Measurements from ENCODE around the gene RBM20. TPM values are rescaled to one million over a fixed set of nuclear protein-coding genes. Genes with fewer than 3 reads are reported as not detected.

RBM20 gene
- total and polyA plus RNA-seq, 10 of the 15 experiments (the other 5 are each of a cell fraction or from before 2014, with no cell fraction given), result 0.04 to 0.26 (median 0.15) TPM

- TF ChIP-seq USF2 (IDR thresholded peaks at IDR 0.05; ENCODE audit: borderline replicate concordance, low read depth, low read length), result no peak
- no peak for TF ChIP-seq TCF7 (IDR thresholded peaks at IDR 0.05; ENCODE audit: borderline replicate concordance)
- peak; percentile 50; the same call in 1 of the 2 replicates for TF ChIP-seq NFIC (IDR thresholded peaks at IDR 0.05; ENCODE audit: low read depth, low read length)
- no peak for TF ChIP-seq EZH2 (IDR thresholded peaks at IDR 0.05; ENCODE audit: borderline replicate concordance, control insufficient read depth, low read depth, low read length)
- no peak for TF ChIP-seq POU2F2 (IDR thresholded peaks at IDR 0.05; ENCODE audit: borderline replicate concordance, low read depth, low read length)
- no peak for TF ChIP-seq PKNOX1 (IDR thresholded peaks at IDR 0.05)
- no peak for TF ChIP-seq SMAD5 (IDR thresholded peaks at IDR 0.05; ENCODE audit: low read depth)
- TF ChIP-seq ZSCAN29 (IDR thresholded peaks at IDR 0.05), result no peak
- TF ChIP-seq EED (IDR thresholded peaks at IDR 0.05; ENCODE audit: low read depth), result peak; percentile 20; the same call in 1 of the 2 replicates
Observed at GRCh38 chr10:110754375-110755105, 110.4 kb downstream of the RBM20 start (continued).

- WGBS (ENCODE audit: insufficient coverage, insufficient replicate concordance, low lambda C conversion rate, missing lambda C conversion rate), result 60% methylated on average over 6 of the region's 6 CpGs
- no peak overlapping the region for H2AFZ ChIP-seq (ENCODE audit: control insufficient read depth, low read depth, low read length)
- ChIA-PET SMC1A (ENCODE audit: uncharacterized antibody, unreplicated experiment) (interaction anchor here (1.3 to 2.9 kb wide), 6 partner anchors 9 to 47 kb away, joined by 3 to 8 read pairs (median 4); no protein-coding TSS in a partner anchor), RAD21 (ENCODE audit: unreplicated experiment) (interaction anchor here (2.2 to 4.0 kb wide), 2 partner anchors 18 to 47 kb away, joined by 9 to 12 read pairs; no protein-coding TSS in a partner anchor), POLR2A (interaction anchor here (1.1 to 1.4 kb wide), 2 partner anchors 10 to 34 kb away, joined by 3 to 4 read pairs; no protein-coding TSS in a partner anchor), CTCF (interaction anchor here (0.7 to 2.1 kb wide), 5 partner anchors 10 to 363 kb away, joined by 3 to 9 read pairs (median 3); no protein-coding TSS in a partner anchor)
- H3K9ac ChIP-seq (ENCODE audit: control insufficient read depth, insufficient read depth, low read length), result no peak overlapping the region
- peaks cover 5% of the 10 kb centered on the region for H3K9me3 ChIP-seq (replicated peaks; ENCODE audit: control insufficient read depth, insufficient read depth, low read length)
- H3K4me3 ChIP-seq, result no peak overlapping the region
- in situ Hi-C loops (cut with MboI) (no loop called here), intact Hi-C loops (cut with micrococcal nuclease; ENCODE audit: unreplicated experiment) (no loop called here)
- H3K4me2 ChIP-seq (ENCODE audit: control insufficient read depth, insufficient read depth), result no peak overlapping the region
- DNase-seq (ENCODE audit: low read depth, low spot score), result no peak
- FAIRE-seq, result no peak
- no TSS peak for BruUV-seq (replicated peaks)
- H3K4me1 ChIP-seq (ENCODE audit: control insufficient read depth, insufficient read depth, low read length), result peaks cover 14% of the 10 kb centered on the region
- no peaks in the 10 kb centered on the region for H3K27me3 ChIP-seq (replicated peaks in 1 of 2; ENCODE audit: control insufficient read depth in 2 of 2, insufficient read depth in 2 of 2, low read length in 1 of 2)
- no peak for ATAC-seq
- H3K79me2 ChIP-seq (ENCODE audit: control insufficient read depth, insufficient read depth, low read length), result no peaks in the 10 kb centered on the region
- H3K36me3 ChIP-seq (ENCODE audit: control insufficient read depth in 2 of 2, insufficient read depth in 2 of 2, low read length in 1 of 2), result no peaks in the 10 kb centered on the region
- no peaks in the 10 kb centered on the region for H4K20me1 ChIP-seq (ENCODE audit: control insufficient read depth, insufficient read depth)
- H3K27ac ChIP-seq (ENCODE audit: control insufficient read depth, insufficient read depth), result no peak overlapping the region
- TF ChIP-seq ZNF217 (IDR thresholded peaks at IDR 0.05) (no peak), ATF7 (IDR thresholded peaks at IDR 0.05; ENCODE audit: low read depth) (no peak), ETV6 (conservative IDR thresholded peaks at IDR 0.05 in 1 of 2, IDR thresholded peaks at IDR 0.05 in 1 of 2; ENCODE audit: borderline replicate concordance in 1 of 2, low read depth in 1 of 2) (no peak), POU2F2 (IDR thresholded peaks at IDR 0.05; ENCODE audit: borderline replicate concordance, low read depth, low read length) (no peak), SKIL (IDR thresholded peaks at IDR 0.05; ENCODE audit: low read depth, poor library complexity, severe bottlenecking) (no peak), CEBPZ (IDR thresholded peaks at IDR 0.05; ENCODE audit: low read depth, low read length) (no peak)
Observed at GRCh38 chr10:110755781-110756180, 111.6 kb downstream of the RBM20 start.

All from GM12878 (cell line).